ENCODE measurements around the gene OR8B12. TPM values are rescaled to one million over a fixed set of nuclear protein-coding genes. Genes with fewer than 3 reads are reported as not detected.

OR8B12 gene
- total and polyA plus RNA-seq, 2 experiments from 2014 or later = not detected

DNA sequence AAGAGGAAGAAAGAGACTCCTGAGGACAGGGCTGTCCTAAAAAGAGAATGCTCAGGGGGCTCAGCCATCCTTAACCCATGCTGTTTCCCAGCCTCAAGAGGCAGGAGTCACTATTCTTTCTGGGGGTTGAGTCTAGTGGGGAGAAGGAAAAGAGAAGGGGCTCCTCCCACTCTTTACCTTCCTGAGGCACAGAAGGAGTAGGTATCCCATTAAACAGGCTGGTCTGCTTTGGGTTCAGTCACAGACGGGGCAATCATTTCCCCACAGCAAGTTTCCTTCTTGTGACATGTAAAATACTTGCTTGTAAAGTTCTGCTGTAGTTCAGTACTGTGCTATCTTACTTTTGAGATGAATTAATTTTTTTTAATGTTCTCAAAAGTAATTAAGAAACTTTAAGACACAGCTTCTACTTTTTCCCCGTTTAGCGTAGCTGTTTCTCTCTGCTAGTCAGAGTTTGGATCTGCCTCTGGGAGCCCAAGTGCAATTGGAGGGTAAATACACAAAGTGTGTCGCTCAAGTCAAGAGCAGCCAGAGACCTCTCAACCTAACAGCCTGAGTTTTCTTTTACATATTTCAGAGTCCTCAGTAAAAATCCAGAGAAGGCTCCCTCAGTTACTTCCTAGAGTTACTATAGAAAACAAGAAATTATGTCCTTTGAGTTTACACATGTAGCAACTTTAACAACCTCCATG, 41.4 kb upstream of the OR8B12 start:
- no peak overlapping the region for H2AFZ ChIP-seq
- no peaks in the 10 kb centered on the region for H3F3A ChIP-seq (ENCODE audit: insufficient read depth)
- no peak for TF ChIP-seq EZH2phosphoT487 (IDR thresholded peaks at IDR 0.05; ENCODE audit: insufficient read depth, low read depth)
- TF ChIP-seq EZH2 (IDR thresholded peaks at IDR 0.05; ENCODE audit: insufficient read depth, poor library complexity, severe bottlenecking) = no peak
- no peaks in the 10 kb centered on the region for H3K36me3 ChIP-seq (ENCODE audit: low read depth)
- H3K79me2 ChIP-seq (ENCODE audit: insufficient read depth) = no peaks in the 10 kb centered on the region
- H3K4me1 ChIP-seq (ENCODE audit: insufficient read depth) = no peaks in the 10 kb centered on the region
- no peak overlapping the region for H3K4me3 ChIP-seq
- 72 to 76% methylated on average over 4 of the region's 4 CpGs for WGBS, 2 experiments (ENCODE audit: low coverage in 1 of 2, low lambda C conversion rate in 2 of 2, missing lambda C conversion rate in 2 of 2)
- H3K4me2 ChIP-seq (ENCODE audit: unreplicated experiment) = no peak overlapping the region
- peaks cover 38% of the 10 kb centered on the region for H3K27me3 ChIP-seq (replicated peaks; ENCODE audit: insufficient read depth)
- in situ Hi-C loops (cut with MboI) = loop anchor here (10.0 to 25.0 kb wide), 2 partner anchors 170 to 523 kb away; no protein-coding TSS in a partner anchor
- no peak overlapping the region for H3K9ac ChIP-seq
- H3K27ac ChIP-seq = no peak overlapping the region
- no peak for DNase-seq
- no peaks in the 10 kb centered on the region for H3K9me3 ChIP-seq (ENCODE audit: low read depth)
- H3K9me2 ChIP-seq (ENCODE audit: insufficient read depth) = no peaks in the 10 kb centered on the region
- H4K20me1 ChIP-seq (ENCODE audit: insufficient read depth) = no peaks in the 10 kb centered on the region

DNA sequence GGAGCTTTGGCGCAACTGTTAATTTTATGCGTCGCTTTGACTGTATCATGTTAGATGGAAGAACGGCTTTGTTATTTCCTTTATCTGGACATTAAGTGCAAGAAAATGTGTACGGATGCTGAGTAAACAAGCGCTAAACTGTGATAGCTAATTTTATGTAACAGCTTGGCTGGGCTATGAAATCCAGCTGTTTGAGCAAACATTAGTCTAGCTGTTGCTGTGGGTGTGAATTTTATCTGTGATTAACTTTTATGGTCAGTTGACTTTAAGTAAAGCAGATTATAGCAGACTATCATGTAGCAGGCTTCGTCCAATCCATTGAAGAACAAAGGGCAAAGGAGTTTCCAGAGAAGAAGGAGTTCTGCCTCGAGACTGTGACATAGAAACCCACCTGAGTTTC, 40.3 kb upstream of the OR8B12 start:
- Histone ChIP-seq H3K36me3 (ENCODE audit: low read depth) (no peaks in the 10 kb centered on the region), H4K20me1 (ENCODE audit: insufficient read depth) (no peaks in the 10 kb centered on the region), H3K27me3 (replicated peaks; ENCODE audit: insufficient read depth) (peaks cover 37% of the 10 kb centered on the region), H3K9me3 (ENCODE audit: low read depth) (no peaks in the 10 kb centered on the region), H3K9me2 (ENCODE audit: insufficient read depth) (no peaks in the 10 kb centered on the region), H3K27ac (no peak overlapping the region), H3K4me3 (no peak overlapping the region), H3K4me1 (ENCODE audit: insufficient read depth) (no peaks in the 10 kb centered on the region), H3K79me2 (ENCODE audit: insufficient read depth) (no peaks in the 10 kb centered on the region), H2AFZ (no peak overlapping the region), H3K9ac (no peak overlapping the region), H3K4me2 (ENCODE audit: unreplicated experiment) (no peak overlapping the region), H3F3A (ENCODE audit: insufficient read depth) (no peaks in the 10 kb centered on the region)
- no peak for TF ChIP-seq EZH2phosphoT487 (IDR thresholded peaks at IDR 0.05; ENCODE audit: insufficient read depth, low read depth)
- TF ChIP-seq EZH2 (IDR thresholded peaks at IDR 0.05; ENCODE audit: insufficient read depth, poor library complexity, severe bottlenecking) = no peak
- in situ Hi-C loops (cut with MboI) = loop anchor here (10.0 to 25.0 kb wide), 2 partner anchors 169 to 521 kb away; no protein-coding TSS in a partner anchor
- 69% methylated on average over 8 of the region's 8 CpGs for WGBS, 2 experiments (ENCODE audit: low coverage in 1 of 2, low lambda C conversion rate in 2 of 2, missing lambda C conversion rate in 2 of 2)
- no peak for DNase-seq

DNA sequence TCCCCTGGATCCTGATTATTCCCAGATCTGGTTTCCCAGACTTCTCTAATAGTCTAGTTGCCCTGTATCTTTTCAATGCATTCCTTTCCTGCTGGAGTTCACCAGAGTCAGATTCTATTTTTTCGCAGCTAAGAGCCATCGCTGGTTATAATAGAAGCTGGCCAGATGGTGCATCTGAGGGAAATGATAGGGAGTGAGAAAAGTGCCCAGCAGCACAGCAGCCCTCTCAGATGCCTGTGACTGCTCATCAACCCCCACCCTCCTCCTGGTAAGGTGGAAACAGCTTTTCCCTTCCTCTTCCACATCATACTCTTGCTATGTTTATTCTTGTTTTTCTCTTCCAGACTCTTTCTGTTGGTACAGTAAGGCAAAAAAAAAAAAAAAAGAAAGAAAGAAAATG, 39.1 kb upstream of the OR8B12 start:
- Histone ChIP-seq H3K4me3 (no peak overlapping the region), H2AFZ (no peak overlapping the region), H3K27me3 (replicated peaks; ENCODE audit: insufficient read depth) (peaks cover 30% of the 10 kb centered on the region), H3K9me2 (ENCODE audit: insufficient read depth) (no peaks in the 10 kb centered on the region), H3F3A (ENCODE audit: insufficient read depth) (no peaks in the 10 kb centered on the region), H3K9me3 (ENCODE audit: low read depth) (no peaks in the 10 kb centered on the region), H4K20me1 (ENCODE audit: insufficient read depth) (no peaks in the 10 kb centered on the region), H3K4me2 (ENCODE audit: unreplicated experiment) (no peak overlapping the region), H3K4me1 (ENCODE audit: insufficient read depth) (no peaks in the 10 kb centered on the region), H3K79me2 (ENCODE audit: insufficient read depth) (no peaks in the 10 kb centered on the region), H3K36me3 (ENCODE audit: low read depth) (no peaks in the 10 kb centered on the region), H3K9ac (no peak overlapping the region), H3K27ac (no peak overlapping the region)
- DNase-seq = no peak
- in situ Hi-C loops (cut with MboI) = loop anchor here (10.0 to 25.0 kb wide), 2 partner anchors 168 to 520 kb away; no protein-coding TSS in a partner anchor
- TF ChIP-seq EZH2phosphoT487 (IDR thresholded peaks at IDR 0.05; ENCODE audit: insufficient read depth, low read depth) (no peak), EZH2 (IDR thresholded peaks at IDR 0.05; ENCODE audit: insufficient read depth, poor library complexity, severe bottlenecking) (no peak)
- WGBS, 2 experiments (ENCODE audit: low coverage in 1 of 2, low lambda C conversion rate in 2 of 2, missing lambda C conversion rate in 2 of 2) = 7 to 12% methylated on average over 2 of the region's 2 CpGs

DNA sequence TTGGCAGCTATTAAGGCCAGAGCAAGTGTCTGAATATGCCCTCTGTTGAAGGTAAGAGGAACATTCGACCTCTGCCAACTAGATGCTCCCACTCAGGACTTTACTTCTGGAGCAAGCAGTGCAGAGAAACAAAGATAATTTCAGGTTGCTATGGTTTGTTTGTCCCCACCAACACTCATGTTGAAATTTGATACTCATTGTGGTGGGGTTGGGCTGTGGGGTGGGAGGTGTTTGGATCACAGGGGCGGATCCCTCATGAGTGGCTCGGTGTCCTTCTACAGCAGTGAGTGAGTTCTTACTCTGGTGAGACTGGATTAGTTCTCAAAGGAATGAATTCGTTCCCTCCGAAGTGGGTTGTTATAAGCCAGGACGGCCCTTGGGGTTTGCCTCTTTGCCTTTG, 38.4 kb upstream of the OR8B12 start:
- in situ Hi-C loops (cut with MboI) = loop anchor here (10.0 to 25.0 kb wide), 2 partner anchors 167 to 520 kb away; no protein-coding TSS in a partner anchor
- TF ChIP-seq EZH2 (IDR thresholded peaks at IDR 0.05; ENCODE audit: insufficient read depth, poor library complexity, severe bottlenecking) (no peak), EZH2phosphoT487 (IDR thresholded peaks at IDR 0.05; ENCODE audit: insufficient read depth, low read depth) (no peak)

More for the DNA sequence above, 38.4 kb upstream of the OR8B12 start:
- Histone ChIP-seq H3K9me2 (ENCODE audit: insufficient read depth) (no peaks in the 10 kb centered on the region), H3K9me3 (ENCODE audit: low read depth) (no peaks in the 10 kb centered on the region), H3K4me1 (ENCODE audit: insufficient read depth) (no peaks in the 10 kb centered on the region), H4K20me1 (ENCODE audit: insufficient read depth) (no peaks in the 10 kb centered on the region), H3F3A (ENCODE audit: insufficient read depth) (no peaks in the 10 kb centered on the region), H3K27me3 (replicated peaks; ENCODE audit: insufficient read depth) (peaks cover 24% of the 10 kb centered on the region), H3K4me2 (ENCODE audit: unreplicated experiment) (no peak overlapping the region), H2AFZ (no peak overlapping the region), H3K36me3 (ENCODE audit: low read depth) (no peaks in the 10 kb centered on the region), H3K4me3 (no peak overlapping the region), H3K9ac (no peak overlapping the region), H3K79me2 (ENCODE audit: insufficient read depth) (no peaks in the 10 kb centered on the region), H3K27ac (no peak overlapping the region)
- no peak for DNase-seq
- 39 to 52% methylated on average over 6 of the region's 6 CpGs for WGBS, 2 experiments (ENCODE audit: low coverage in 1 of 2, low lambda C conversion rate in 2 of 2, missing lambda C conversion rate in 2 of 2)
